Breast epithelium (tissue), 3 donors: ENCODE results near the gene GRIP1.

Experiments used
- CTCF ChIP-seq, 3 donors: fragments of 450-650 bp; IDR thresholded peaks; one replicate each; pipeline ENCODE4 v1.5.1; 2016 to 2017; ENCODE audit warnings: antibody characterized with exemption in 3 of 3, mild to moderate bottlenecking in 3 of 3, moderate library complexity in 3 of 3
- POLR2A ChIP-seq: fragments of 450-650 bp; IDR thresholded peaks from one replicate; pipeline ENCODE4 v1.6.1; 2016; ENCODE audit warnings: antibody characterized with exemption, mild to moderate bottlenecking, moderate library complexity

GRCh38 chr12:66398931-66399910, 279.7 kb downstream of the GRIP1 start:
- TF ChIP-seq POLR2A (no peak), CTCF (IDR thresholded peaks at IDR 0.05) (no peak)
